Activated naive CD8-positive, alpha-beta T cell treated with anti-CD3 and anti-CD28 coated beads, Interleukin-2, amount 10 ng/mL, durations not matched to agents 7 days and 5 days (primary cell): Measurements from ENCODE around the gene RAB34. TPM values are rescaled to one million over a fixed set of nuclear protein-coding genes. Genes with fewer than 3 reads are reported as not detected.
A peak's percentile ranks its signal among the peaks of the same experiment; 100 is the strongest.

Experiments
- ATAC-seq: fragments of 150-1000 bp; cut with Tn5 transposase; one replicate; pipeline ENCODE4 v1.10.0; 2021; ENCODE audit warnings: low read depth, moderate library complexity
- POLR2A ChIA-PET: fragments of 350-600 bp; sonication (Branson Sonifier 250); formaldehyde crosslinking; loops from one replicate; lab custom pipeline; 2021; ENCODE audit warnings: antibody characterized with exemption; lab: Charles Lee
- DNase-seq: peaks from one replicate; pipeline ENCODE4 v3.0.0; 2021
- H3K27ac Mint-ChIP-seq: one replicate; pipeline ENCODE4 v1.8.0; 2022; ENCODE audit warnings: mild to moderate bottlenecking, mixed read lengths
- H3K27me3 Mint-ChIP-seq: one replicate; pipeline ENCODE4 v1.8.0; 2022; ENCODE audit warnings: mild to moderate bottlenecking, moderate library complexity, mixed read lengths
- H3K36me3 Mint-ChIP-seq: one replicate; pipeline ENCODE4 v1.8.0; 2021; ENCODE audit warnings: mild to moderate bottlenecking, mixed read lengths
- H3K4me1 Mint-ChIP-seq: one replicate; pipeline ENCODE4 v1.8.0; 2021; ENCODE audit warnings: mixed read lengths
- H3K4me3 Mint-ChIP-seq: one replicate; pipeline ENCODE4 v1.8.0; 2022; ENCODE audit warnings: mild to moderate bottlenecking, moderate library complexity, mixed read lengths
- H3K9me3 Mint-ChIP-seq: one replicate; pipeline ENCODE4 v1.8.0; 2021; ENCODE audit warnings: mixed read lengths
- total RNA-seq, 2 experiments: library from RNA; stranded (reverse); gene quantifications; one replicate each; pipeline ENCODE4 v1.2.3, GENCODE V29; 2021

Gene RAB34
- total RNA-seq, 2 experiments from 2014 or later: 7.3 to 8.2 TPM

DNA sequence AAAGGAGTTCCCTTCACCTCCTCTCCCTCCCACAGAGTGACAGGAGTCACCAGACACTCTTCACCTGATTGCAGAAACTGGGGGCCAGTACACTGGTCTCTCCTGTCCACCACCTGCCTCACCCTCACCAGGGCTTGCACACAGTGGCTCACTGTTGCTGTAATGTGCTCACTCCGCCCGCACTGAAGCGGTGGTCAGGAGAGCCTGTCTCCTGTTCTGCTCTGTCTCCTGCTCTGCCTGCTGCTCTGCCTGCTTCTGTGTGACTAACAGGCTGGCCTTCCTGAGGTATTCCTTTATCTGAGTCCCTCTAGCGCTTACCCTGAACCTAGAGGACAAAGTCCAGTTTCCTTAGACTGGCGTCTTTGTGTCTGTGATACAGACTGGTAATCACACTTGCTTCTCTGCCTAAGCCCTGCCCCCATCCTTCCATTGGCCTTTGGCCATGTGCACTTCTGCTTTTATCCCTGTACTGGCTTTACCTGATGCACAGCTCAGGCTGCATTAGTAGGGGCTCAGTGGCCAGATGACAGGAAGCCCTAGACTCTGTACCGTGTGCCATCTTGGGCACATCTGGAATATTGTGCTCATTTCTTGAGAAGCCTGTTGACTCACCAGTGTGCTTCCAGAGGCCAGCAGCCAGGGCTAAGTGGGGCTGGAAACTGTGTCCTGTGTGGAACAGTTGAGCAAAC lies 19.3 kb downstream of the RAB34 start:
- no peaks in the 10 kb centered on the region for H3K27me3 Mint-ChIP-seq
- DNase-seq: no peak
- no peak overlapping the region for H3K4me3 Mint-ChIP-seq
- no peaks in the 10 kb centered on the region for H3K4me1 Mint-ChIP-seq
- no peak for ATAC-seq
- peaks cover 12% of the 10 kb centered on the region for H3K36me3 Mint-ChIP-seq
- POLR2A ChIA-PET: no interaction called here
- H3K9me3 Mint-ChIP-seq: no peaks in the 10 kb centered on the region
- no peak overlapping the region for H3K27ac Mint-ChIP-seq

DNA sequence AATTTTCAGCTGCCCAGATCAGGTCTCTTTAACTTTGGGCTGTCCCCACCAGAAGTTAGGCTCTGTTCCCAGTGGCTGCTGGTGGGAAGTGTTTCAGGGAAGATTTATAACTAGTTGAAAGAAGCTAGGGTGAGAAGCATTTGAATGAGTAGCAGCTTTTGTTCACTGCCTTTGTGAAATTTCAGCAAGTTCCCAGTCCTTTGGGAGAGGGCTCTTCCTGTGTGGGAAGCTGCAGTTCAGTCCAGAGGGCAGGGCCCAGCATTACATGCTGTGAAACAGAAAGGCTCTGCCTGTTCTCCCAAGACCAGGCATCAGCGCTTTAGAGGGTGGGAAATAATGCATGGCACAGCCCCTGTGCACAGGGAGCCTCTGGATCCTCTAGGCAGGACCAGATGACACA lies 23.8 kb downstream of the RAB34 start:
- H3K4me1 Mint-ChIP-seq: no peaks in the 10 kb centered on the region
- H3K27me3 Mint-ChIP-seq: no peaks in the 10 kb centered on the region
- H3K27ac Mint-ChIP-seq: no peak overlapping the region
- ATAC-seq (no peak), DNase-seq (no peak)
- H3K36me3 Mint-ChIP-seq: peaks cover 17% of the 10 kb centered on the region
- no peaks in the 10 kb centered on the region for H3K9me3 Mint-ChIP-seq
- H3K4me3 Mint-ChIP-seq: no peak overlapping the region
- POLR2A ChIA-PET: no interaction called here

GRCh38 chr17:28689011-28689410 lies 28.7 kb downstream of the RAB34 start:
- ATAC-seq (no peak), DNase-seq (no peak)
- H3K36me3 Mint-ChIP-seq: peaks cover 43% of the 10 kb centered on the region
- H3K4me1 Mint-ChIP-seq: no peaks in the 10 kb centered on the region
- H3K27me3 Mint-ChIP-seq: no peaks in the 10 kb centered on the region
- no peak overlapping the region for H3K27ac Mint-ChIP-seq
- H3K9me3 Mint-ChIP-seq: no peaks in the 10 kb centered on the region
- H3K4me3 Mint-ChIP-seq: no peak overlapping the region
- POLR2A ChIA-PET: no interaction called here

- H3K27me3 Mint-ChIP-seq: no peaks in the 10 kb centered on the region
- H3K27ac Mint-ChIP-seq: no peak overlapping the region
- DNase-seq: no peak
- POLR2A ChIA-PET: no interaction called here
- H3K4me1 Mint-ChIP-seq: no peaks in the 10 kb centered on the region
- no peak overlapping the region for H3K4me3 Mint-ChIP-seq
- H3K36me3 Mint-ChIP-seq: peaks cover 41% of the 10 kb centered on the region
- H3K9me3 Mint-ChIP-seq: no peaks in the 10 kb centered on the region
- no peak for ATAC-seq
Observed at GRCh38 chr17:28688481-28688880, 29.2 kb downstream of the RAB34 start.

GRCh38 chr17:28686296-28686695 lies 31.4 kb downstream of the RAB34 start:
- H3K27me3 Mint-ChIP-seq: no peaks in the 10 kb centered on the region
- peaks cover 44% of the 10 kb centered on the region for H3K36me3 Mint-ChIP-seq
- no peak overlapping the region for H3K27ac Mint-ChIP-seq
- no peaks in the 10 kb centered on the region for H3K4me1 Mint-ChIP-seq
- H3K9me3 Mint-ChIP-seq: no peaks in the 10 kb centered on the region
- POLR2A ChIA-PET: no interaction called here
- DNase-seq (no peak), ATAC-seq (no peak)
- H3K4me3 Mint-ChIP-seq: no peak overlapping the region

GRCh38 chr17:28685366-28685765 lies 32.3 kb downstream of the RAB34 start:
- Mint-ChIP-seq H3K4me1 (no peaks in the 10 kb centered on the region), H3K4me3 (no peak overlapping the region), H3K9me3 (no peaks in the 10 kb centered on the region), H3K36me3 (peaks cover 44% of the 10 kb centered on the region), H3K27ac (no peak overlapping the region), H3K27me3 (no peaks in the 10 kb centered on the region)
- no peak for DNase-seq
- POLR2A ChIA-PET: no interaction called here
- ATAC-seq: no peak

DNA sequence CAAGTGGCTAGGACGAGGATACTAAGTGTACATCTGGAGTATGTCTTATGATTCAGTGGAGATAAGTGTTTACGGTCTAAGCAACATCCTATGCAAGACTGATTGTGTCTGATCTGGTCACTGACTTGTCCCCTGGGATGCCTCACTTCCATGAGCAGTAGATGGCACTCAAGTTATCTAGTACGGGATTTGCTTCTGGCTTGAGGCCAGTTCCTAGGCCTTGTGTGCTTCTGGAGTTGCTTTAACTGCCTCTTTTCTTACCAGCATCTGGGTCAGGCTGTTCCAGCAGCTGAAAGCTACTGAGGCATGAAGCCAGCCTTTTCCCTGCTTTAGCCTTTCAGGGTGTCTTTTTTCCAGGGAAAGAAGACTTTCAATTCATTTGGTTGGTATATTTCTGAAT lies 32.7 kb downstream of the RAB34 start:
- Mint-ChIP-seq H3K27me3 (no peaks in the 10 kb centered on the region), H3K9me3 (no peaks in the 10 kb centered on the region), H3K36me3 (peaks cover 44% of the 10 kb centered on the region), H3K4me3 (no peak overlapping the region), H3K4me1 (no peaks in the 10 kb centered on the region), H3K27ac (no peak overlapping the region)
- ATAC-seq (no peak), DNase-seq (no peak)
- POLR2A ChIA-PET: no interaction called here

DNA sequence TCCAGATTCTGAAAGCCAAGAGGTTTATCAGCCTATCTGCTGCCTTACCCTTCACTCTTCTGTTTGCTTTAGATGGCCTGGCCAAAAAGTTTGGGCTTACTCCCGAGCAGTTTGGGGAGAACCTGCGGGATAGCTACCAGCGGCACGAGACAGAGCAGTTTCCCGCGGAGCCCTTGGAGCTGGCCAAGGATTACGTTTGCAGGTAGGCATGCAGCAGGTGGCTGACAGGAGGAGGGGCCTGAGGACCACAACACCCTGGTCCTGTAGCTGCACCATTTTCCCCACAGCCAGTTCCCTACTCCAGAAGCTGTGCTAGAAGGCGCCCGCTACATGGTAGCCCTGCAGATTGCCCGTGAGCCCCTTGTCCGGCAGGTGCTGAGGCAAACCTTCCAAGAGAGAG lies 35.0 kb downstream of the RAB34 start:
- ATAC-seq: no peak
- no peak overlapping the region for H3K27ac Mint-ChIP-seq
- POLR2A ChIA-PET: no interaction called here

GRCh38 chr17:28675980-28676379 lies 41.7 kb downstream of the RAB34 start:
- no peak overlapping the region for H3K27ac Mint-ChIP-seq
- POLR2A ChIA-PET: interaction anchor here (1.5 to 1.7 kb wide), 2 partner anchors 14 to 31 kb away, joined by 6 to 7 read pairs; partner anchors contain the start of genes BLTP2, SDF2 and SUPT6H
- no peaks in the 10 kb centered on the region for H3K4me1 Mint-ChIP-seq
- ATAC-seq (no peak), DNase-seq (no peak)
- no peaks in the 10 kb centered on the region for H3K9me3 Mint-ChIP-seq
- peaks cover 17% of the 10 kb centered on the region for H3K36me3 Mint-ChIP-seq
- H3K4me3 Mint-ChIP-seq: no peak overlapping the region
- no peaks in the 10 kb centered on the region for H3K27me3 Mint-ChIP-seq

More for the DNA sequence above, 35.0 kb downstream of the RAB34 start:
- no peaks in the 10 kb centered on the region for H3K9me3 Mint-ChIP-seq
- H3K27me3 Mint-ChIP-seq: no peaks in the 10 kb centered on the region
- H3K36me3 Mint-ChIP-seq: peaks cover 28% of the 10 kb centered on the region
- H3K4me3 Mint-ChIP-seq: no peak overlapping the region
- no peaks in the 10 kb centered on the region for H3K4me1 Mint-ChIP-seq
- DNase-seq: no peak

GRCh38 chr17:28675490-28675889 lies 42.2 kb downstream of the RAB34 start:
- Mint-ChIP-seq H3K9me3 (no peaks in the 10 kb centered on the region), H3K27me3 (no peaks in the 10 kb centered on the region), H3K4me3 (no peak overlapping the region), H3K27ac (no peak overlapping the region), H3K36me3 (peaks cover 16% of the 10 kb centered on the region), H3K4me1 (no peaks in the 10 kb centered on the region)
- DNase-seq (no peak), ATAC-seq (no peak)
- POLR2A ChIA-PET: interaction anchor here (0.7 to 1.7 kb wide), 3 partner anchors 14 to 31 kb away, joined by 3 to 7 read pairs (median 6); partner anchors contain the start of genes BLTP2, SDF2 and SUPT6H

GRCh38 chr17:28669918-28670317 lies 47.8 kb downstream of the RAB34 start:
- DNase-seq: no peak
- peaks cover 15% of the 10 kb centered on the region for H3K36me3 Mint-ChIP-seq
- no peaks in the 10 kb centered on the region for H3K27me3 Mint-ChIP-seq
- POLR2A ChIA-PET: no interaction called here
- peaks cover 11% of the 10 kb centered on the region for H3K4me1 Mint-ChIP-seq
- H3K4me3 Mint-ChIP-seq: no peak overlapping the region
- ATAC-seq: no peak
- no peaks in the 10 kb centered on the region for H3K9me3 Mint-ChIP-seq
- no peak overlapping the region for H3K27ac Mint-ChIP-seq

DNA sequence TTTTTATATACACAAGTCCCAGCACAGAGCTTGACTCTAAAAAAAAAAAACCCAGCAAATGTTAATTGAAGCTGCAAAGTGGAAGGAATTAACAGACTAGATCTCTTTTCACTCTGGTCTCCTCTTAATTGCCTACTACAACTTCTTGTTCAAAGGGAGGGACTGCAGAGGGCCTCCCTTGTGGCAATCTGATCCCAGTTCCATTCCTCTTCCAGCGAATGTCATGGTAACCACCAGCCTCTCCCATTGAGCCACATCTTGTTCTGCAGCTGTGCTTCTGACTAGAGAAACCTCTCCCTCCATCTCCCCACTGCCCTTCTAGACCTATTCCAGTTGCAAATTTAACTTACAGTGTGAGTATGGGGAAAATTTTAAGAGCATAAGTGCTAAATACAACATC lies 49.8 kb downstream of the RAB34 start:
- no peaks in the 10 kb centered on the region for H3K27me3 Mint-ChIP-seq
- POLR2A ChIA-PET: interaction anchor here (0.5 to 0.6 kb wide), 2 partner anchors 102 to 170 kb away, joined by 3 to 5 read pairs; no protein-coding TSS in a partner anchor
- H3K36me3 Mint-ChIP-seq: peaks cover 13% of the 10 kb centered on the region
- H3K9me3 Mint-ChIP-seq: no peaks in the 10 kb centered on the region
- ATAC-seq (no peak), DNase-seq (no peak)
- H3K4me1 Mint-ChIP-seq: peaks cover 28% of the 10 kb centered on the region
- H3K4me3 Mint-ChIP-seq: no peak overlapping the region
- H3K27ac Mint-ChIP-seq: peak overlapping the region; percentile 50

- POLR2A ChIA-PET: no interaction called here
- ATAC-seq: no peak
Observed at GRCh38 chr17:28665994-28666393, 51.7 kb downstream of the RAB34 start.

More at GRCh38 chr17:28665994-28666393, 51.7 kb downstream of the RAB34 start:
- Mint-ChIP-seq H3K4me1 (peaks cover 31% of the 10 kb centered on the region), H3K9me3 (no peaks in the 10 kb centered on the region), H3K27ac (no peak overlapping the region), H3K27me3 (no peaks in the 10 kb centered on the region), H3K36me3 (peaks cover 8% of the 10 kb centered on the region), H3K4me3 (no peak overlapping the region)
- DNase-seq: no peak
